NCI-H82 (cell line): ENCODE results near the gene SP3.
"Not testable (repeated sequence)": the region's sequence is repeated elsewhere in the genome, so short reads cannot be mapped to it uniquely, and the experiment has no call there.

ENCODE experiments used
- DNase-seq: peaks from one replicate; lab custom pipeline; 2025; lab: John Stamatoyannopoulos, UW

SP3 gene

DNA sequence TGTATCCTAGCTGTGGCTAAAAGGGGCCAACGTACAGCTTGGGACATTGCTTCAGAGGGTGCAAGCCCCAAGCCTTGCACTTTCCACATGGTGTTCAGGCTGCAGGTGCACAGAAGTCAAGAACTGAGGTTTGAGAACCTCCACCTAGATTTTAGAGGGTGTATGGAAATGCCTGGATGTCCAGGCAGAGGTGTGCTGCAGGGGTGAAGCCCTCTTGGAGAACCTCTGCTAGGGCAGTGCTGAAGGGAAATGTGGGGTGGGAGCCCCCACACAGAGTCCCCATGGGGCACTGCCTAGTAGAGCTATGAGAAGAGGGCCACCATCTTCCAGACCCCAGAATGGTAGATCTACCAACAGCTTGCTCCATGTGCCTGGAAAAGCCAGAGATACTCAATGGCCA lies 75.7 kb downstream of the SP3 start:
- not testable (repeated sequence) for DNase-seq

DNA sequence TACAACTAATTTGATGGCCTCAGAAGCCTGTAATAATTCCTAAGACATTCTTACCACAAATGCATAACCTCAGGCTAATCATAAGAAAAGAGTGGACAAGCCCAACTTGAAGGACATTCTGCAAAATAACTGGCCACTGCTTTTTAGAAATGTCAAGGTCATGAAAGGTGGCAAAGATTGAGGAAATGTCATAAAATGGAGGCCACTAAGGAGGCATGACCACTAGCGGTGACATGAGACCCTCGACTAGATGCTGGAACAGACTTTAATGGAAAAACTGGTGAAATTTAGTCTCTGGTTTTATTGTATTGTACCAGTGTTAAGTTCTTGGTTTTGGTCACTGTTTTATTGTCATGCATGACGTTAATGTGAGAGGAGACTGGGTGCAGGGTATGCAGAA lies 78.6 kb downstream of the SP3 start:
- no peak for DNase-seq

DNA sequence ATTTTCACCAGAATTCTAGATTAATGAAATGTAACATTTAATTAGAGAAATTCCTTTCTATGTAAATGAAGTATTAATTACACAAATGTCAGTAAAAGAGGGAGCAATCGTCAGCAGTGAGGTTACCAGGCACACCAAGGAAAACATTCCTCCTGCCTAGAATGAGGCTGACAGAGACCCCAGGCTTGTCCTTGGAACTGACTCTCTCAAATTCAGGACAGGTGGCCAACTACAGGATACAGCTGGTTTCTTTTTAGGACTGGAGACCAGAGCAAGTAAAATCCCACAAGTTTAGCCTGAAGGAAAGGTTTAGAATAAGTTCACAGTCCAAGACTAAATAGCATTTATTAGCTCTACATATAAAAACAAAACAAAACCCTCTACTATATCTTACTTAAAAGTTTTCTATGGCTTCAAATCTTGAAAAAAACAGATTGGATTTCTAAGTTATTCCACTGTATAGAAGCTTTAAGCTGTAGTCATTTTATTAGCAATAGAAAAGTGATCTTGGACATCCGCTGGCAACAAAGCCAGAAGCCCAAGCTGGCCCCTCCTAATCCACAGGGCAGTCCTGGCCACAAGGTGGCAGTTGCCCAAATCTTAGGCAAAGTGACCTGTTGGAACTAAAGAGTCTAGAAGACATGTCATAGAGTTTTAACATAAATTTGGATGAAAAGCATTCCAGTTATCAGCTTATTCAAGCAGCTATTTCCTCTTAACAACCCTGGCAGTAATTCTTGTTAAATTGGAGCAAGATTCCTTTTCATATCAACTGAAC lies 81.0 kb downstream of the SP3 start:
- DNase-seq, result peak; percentile 51

DNA sequence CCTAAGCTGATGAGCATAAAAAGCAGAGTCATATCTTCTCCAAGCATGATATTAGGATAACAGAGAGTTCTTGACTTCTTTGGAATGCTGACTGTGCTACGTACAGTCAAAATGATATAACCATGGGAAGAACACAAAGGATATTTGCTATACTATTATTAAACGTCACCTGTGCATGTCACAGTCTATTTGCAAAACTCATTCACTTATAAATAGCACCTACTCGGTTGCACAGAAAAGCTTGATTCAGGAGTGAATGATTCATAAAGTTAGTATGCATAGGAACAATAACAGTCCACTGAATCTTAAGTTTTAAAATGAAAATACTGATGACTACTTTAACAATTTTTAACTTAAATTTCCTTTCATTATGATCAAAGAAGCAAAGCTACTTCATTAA lies 83.3 kb downstream of the SP3 start:
- DNase-seq, result no peak

DNA sequence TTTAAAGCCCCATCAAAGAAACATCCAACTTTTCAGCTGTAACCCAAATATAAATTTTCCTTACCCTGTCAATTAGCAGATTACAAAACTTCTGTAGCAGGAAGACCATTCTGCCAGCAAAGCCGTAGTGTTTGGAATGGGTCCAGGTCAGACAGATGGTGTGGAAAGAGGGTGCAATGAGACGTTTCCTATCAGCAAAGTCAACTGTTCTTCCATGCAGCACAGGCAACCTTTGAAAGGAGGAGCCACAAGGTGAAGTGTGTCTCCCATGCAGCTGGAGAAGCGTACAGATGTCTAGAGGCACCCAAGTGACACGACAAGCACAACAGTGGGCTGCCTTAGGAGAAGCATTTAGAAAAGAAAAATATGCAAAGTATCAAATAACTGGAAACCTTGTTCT lies 83.7 kb downstream of the SP3 start:
- peak; percentile 96 for DNase-seq

DNA sequence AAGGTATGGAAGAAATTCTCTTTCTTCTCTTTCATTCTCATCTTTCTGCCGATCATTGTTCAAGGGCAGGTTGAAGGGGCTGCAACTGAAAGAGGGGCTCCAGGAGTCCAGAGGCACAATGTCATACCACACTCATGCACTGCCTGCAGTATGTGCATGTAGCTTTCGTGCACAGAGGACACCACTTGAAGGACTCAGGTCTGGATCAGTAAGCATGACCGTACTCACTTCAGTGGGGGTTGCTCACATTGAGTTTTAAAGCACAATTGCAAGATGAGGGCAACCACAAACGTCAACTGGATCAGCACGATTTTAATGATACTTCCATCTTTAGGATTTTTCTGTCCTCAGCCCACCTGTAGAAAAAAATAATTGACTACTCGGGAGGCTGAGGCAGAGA lies 84.6 kb downstream of the SP3 start:
- DNase-seq, result no peak

DNA sequence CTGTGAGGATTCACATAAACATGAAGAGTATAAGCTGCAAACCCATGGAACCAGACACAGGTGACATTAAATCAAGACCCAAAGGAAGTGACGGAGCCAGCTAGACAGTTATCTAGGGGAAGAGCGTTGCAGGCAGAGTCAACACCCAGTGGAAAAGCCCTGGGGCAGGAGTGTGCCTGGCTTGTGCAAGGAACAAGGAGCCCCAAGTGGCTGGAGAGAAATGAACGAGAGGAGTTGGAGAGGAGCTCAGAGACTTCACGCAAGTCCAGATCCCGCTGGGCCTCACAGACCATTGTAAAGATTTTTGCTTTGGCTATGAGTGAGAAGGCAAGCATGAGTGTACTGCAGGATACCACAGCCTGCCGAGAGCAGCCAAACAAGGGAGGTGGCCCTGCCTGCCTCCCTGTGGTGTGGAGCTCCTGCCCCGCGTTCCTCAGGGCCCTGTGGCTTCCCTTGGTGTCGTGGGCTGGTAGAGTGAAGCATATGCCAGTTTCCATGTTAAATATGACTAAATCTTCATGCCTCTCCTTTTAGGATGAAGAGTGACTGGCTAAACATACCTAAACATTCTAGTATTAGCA lies 88.2 kb downstream of the SP3 start:
- no peak for DNase-seq

DNA sequence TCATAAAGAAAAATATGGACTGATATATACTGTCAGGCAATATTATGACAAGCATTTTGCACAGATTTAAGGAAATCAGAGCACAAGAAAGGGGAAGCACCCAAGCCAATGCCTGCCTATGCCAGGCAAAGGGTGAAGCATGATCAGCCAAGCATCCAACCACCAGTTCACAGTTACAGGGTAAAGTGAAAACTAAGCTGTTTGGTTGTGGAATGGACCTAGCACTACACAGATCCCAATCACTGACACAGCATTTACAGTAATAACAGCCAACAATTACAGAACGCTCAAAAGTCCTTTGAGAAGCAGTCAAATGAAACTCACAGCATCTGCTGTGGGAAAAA lies 90.3 kb downstream of the SP3 start:
- DNase-seq, result no peak

DNA sequence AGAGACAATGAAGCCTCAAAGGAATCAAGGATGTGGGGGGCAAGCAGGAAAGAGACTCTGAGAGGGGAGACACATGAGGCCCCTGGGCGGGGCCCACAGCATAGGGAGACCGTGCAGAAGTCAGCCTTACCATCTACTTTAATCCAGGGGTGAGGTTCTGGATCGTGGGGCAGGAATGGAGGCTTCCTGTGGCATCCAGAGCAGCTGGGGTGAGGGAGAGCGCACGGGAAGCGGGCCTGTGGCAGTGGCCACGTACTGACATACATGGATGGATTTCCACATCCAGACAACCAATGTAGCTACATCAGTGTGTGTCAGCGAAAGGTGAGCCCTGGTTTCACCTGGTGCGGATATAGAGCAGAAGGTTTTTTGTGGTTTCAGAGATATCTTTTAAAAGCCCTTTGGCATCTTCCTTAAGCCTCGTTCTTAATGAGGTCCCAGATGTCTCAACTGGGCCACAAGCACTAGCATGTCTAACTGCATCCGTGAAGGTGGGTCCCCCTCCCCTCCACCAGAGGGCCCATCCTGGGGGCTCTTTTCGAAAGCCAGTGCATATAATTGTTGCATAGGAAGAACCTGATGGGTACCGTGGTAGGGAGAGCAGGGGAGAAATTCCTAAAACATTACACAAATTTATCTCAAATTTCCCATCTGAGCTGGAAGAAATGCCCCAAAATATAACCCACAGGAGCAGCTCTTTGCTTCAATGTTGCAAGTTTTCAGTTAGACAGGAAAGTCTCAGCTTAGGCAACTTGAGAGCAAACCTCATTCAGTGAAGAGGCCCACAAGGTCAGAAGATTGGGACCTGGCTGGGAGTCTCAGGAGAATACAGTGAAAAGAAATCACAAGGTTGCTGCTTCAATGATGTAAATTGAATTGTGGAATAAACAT lies 90.9 kb downstream of the SP3 start:
- no peak for DNase-seq

DNA sequence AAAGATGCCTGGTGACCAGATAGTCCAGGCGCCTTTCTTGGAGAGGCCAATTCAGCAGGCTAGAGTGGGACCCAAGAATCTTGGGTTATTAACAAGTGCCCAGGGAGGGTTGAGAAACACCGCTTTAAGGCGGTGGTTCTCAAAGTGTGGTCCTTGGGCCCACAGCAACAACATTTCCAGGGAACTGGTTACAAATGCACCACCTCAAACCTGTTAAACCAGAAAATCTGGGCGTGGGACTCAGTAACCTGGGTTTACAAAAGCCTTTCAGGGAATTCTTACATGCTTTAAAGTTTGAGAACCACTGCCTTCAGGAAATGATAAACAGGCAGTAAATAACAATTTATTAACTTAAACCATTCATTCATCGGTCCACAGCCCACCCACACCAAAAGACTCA lies 92.5 kb downstream of the SP3 start:
- DNase-seq, result no peak

DNA sequence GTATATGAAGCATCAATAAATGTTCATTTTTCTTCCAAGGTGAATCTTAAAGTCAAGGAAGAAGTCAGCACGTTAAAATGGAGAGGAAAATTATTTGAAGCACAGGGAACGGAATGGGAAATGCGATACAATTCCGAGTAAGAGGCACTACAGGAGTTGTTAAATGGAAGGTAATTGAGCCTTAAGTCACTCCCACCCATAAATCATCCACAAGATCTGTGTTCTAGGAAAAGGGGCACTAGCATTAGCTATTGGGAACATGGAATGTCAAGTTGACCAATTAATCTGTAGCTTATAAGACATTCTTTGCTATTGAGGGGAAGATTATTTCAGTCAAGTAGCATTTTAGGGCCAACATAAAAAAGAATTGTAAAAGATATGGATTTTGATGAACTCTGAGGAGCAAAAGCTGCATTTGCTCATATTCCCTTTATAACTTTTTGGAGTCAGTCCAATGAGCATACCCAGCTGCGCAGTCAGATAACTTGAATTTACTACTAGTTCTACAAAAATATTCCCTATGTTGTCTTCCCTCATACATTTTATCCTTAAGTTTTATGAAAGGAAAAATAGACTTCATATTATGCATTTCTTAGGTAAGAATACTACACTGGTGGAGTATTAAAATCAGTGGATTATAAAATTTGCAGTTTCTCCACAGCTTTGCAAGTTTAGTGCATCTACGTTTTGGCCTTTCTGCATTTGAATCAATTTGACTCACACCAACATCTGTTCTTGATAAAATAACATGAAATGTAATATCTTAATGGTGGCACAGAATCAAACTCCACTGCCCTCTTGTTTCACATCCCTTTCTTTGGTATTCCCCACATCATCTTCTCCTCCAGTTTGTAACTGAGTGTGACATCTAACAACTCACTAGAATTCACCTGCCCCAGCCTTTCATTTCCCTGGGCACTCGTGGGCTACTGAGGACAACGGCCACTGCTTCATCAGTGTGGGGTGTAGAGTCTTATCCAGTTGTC lies 95.6 kb downstream of the SP3 start:
- no peak for DNase-seq

DNA sequence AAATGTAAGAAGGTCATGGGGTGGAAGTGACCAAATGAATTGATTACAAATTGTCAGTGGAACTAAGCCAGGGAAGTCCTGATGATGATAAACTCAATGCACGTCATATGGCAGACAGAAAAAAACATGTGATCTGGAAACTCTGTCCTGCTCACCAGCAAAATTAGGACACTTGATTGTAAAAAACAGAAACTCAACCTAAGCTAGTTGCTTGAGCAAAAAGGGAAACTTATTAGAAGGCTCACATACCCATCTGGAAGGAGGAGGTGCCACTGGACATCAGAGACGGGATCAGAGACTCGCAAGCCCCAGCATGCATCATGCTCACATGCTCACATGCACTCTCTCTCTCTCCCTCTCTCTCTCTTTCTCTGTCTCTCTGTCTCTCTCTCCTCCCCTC lies 96.8 kb downstream of the SP3 start:
- no peak for DNase-seq

DNA sequence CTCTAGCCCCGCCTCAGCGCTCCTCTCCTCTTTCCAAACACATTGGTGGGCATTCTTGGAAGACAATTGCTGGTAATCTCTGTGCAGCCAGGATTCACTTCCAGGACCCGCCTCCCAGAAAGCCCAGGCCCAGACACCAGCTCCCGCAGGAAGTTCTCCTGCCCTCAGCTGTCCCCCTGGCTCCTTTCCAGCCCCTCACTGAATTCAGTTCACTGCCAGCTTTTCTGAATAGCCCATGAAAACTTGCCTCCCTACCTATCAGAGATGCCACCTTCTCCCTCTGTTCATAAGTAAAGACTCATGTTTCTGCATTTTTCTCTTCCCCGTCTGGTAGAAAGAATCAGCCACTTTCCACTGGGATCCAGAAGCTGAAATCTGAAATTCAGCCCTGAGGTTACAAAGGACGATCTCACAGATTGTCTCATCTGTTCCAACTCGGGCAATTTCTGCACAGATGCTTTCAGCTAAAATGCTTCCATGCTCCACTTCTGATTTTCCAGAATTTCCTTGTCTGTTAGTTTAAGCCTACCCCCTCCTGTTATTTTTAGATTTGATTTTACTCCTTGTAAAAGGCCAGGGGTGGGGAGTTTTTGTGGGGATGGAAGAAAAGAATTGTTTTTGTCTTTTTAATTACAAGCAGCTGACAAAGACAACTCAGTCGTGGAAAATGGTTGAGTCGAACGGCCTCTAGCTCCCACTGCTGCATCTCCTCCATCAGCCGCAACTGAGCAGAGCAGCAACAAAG lies 98.1 kb downstream of the SP3 start:
- DNase-seq, result no peak

DNA sequence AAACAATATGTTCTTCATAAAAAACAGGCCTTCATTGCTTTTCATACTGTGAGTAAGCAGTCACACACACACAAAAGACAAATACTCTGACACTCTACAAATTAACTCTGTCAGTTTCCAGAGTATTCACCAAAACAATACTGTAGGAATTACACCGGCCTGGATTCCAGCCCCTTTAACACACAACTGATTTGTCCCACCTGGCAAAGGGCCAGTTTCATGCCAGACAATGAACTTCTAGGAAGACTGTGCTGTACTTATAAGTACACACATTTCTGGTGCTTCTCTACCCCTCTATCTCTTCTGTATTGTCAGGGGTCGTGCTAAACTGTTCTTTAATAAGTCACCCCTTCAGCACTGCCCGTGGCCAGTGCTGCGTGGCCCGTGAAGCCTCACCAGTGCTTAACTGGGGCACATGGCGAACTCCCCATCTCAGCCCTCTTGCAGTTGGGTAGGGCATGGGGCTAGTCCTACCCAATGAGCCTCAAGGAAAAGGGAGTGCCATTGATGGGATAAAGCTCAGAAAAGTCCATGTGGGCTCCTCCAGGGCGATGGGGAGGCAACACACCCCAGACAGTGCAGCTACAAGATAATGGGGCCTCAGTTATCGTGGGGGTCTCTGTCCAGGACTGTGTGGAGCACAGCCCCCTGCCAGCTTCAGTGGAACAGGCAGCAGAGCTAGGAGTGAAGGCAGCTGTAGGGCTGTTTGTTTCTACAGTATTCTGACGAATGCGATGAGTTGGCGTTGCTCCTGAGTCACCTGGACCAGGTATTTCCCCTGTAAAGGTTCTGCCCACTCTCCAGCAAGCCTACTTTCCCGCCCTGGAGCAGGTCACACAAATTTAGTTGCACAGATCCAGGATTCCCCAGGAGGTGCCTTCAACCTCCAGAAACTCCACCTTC lies 99.0 kb downstream of the SP3 start:
- no peak for DNase-seq

DNA sequence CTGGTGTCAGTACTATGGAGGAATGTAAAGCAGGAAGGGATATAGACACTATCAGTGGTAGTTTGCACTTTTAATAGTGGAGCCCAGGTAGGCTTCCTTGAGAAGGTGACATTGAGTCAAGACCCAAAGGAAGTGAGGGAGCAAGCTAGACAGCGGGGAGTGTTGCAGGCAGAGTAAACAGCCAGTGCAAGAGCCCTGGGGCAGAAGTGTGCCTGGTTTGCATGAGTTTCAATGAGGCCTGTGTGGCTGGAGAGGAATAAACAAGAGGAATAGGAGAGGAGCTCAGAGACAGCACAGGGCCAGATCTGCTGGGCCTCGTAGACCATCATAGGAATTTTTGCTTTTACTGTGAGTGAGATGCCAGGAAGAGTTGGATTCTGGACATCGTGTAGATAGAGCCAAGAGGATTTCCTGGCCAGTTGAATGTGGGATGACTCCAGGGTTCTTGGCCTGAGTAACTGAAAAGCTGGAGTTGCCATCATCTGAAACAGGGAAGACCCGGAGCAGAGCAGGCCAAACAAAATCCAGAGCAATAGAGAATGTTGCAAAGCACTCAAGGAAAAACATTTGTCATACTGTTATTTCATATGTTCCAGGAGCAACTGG lies 102.5 kb downstream of the SP3 start:
- DNase-seq, result no peak

DNA sequence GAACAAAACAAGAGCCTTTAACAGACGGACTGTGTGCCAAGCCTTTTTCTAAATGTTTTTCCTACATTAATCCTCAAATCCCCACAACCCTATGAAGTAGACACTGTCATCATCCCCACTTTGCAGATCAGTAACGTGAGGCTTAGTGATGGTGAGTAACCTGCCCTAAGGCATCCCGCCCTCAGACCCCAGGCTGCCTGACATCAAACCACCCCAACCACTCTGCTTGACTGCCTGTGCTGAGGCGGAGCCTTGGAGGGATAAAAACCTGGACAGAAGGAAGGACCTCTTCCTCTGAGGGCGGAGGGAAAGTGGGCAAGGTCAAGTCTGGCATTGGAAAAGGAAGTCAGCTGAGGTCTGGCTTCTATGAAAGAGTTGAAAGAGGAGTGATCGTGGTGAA lies 104.6 kb downstream of the SP3 start:
- DNase-seq, result no peak

DNA sequence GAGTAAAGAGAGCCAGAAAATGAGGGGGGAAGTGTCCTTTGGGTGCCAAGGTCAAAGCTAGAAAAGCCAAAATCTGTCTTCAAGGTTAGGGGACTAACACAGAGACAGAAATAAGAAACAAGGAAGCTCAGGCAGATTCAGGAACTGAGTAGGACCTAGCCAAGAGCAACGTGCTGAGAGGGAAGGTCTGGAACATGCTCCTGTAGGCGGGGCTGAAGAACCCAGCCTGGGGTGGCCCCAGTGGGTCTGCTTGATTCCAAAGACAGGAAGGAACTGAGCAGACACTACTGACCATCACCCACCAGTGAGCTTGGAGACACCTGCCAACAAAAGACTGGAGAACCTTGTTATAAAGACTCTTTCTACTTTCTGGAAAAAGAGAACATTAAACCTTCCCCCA lies 105.1 kb downstream of the SP3 start:
- DNase-seq, result no peak

DNA sequence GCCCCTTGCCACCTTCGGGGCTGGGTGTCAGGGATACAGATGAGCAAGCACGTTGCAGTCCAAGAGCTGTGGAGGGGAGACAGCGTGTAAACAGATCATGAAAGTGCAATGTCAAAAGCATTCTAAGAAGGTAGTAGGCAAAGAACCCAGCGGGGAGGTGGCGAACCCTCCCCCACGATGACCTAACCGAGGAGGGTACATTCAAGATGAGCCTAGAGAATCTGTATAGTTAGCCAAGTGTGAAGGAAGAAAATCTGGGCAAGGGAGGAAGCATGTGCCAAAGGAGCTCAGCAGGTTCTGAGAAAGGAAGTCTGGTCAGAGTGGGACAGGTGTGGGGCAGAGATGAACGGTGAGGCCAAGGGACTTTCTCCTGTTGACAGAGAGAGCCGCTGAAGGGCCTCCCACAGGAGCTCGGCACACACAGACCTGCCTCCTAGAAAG lies 106.9 kb downstream of the SP3 start:
- no peak for DNase-seq
